Measurements from ENCODE around the gene TBL2. TPM values are rescaled to one million over a fixed set of nuclear protein-coding genes. Genes with fewer than 3 reads are reported as not detected.
A peak's percentile ranks its signal among the peaks of the same experiment; 100 is the strongest.
"Not testable (repeated sequence)": the region's sequence is repeated elsewhere in the genome, so short reads cannot be mapped to it uniquely, and the experiment has no call there.

Gene TBL2
- total RNA-seq (10 to 100 TPM; 30.4 to 31.2 TPM), polyA plus RNA-seq (10 to 100 TPM; 13.4 to 19.6 (median 18.4) TPM), total RNA-seq (16.3 to 38.9 (median 28.8) reads per million in 6 experiments)

- peak within 1 kb of the TSS; percentile 91 to 100 (median 97) for H3K4me3 Mint-ChIP-seq
- H3K27me3 Mint-ChIP-seq: no peaks in the 10 kb centered on the region
- H3K4me1 Mint-ChIP-seq: peaks cover 15 to 37% (median 30%) of the 10 kb centered on the region in 4 donors
- H3K36me3 Mint-ChIP-seq: peaks cover 0 to 21% (median 1%) of the 10 kb centered on the region in 3 donors
- H3K9me3 Mint-ChIP-seq: no peaks in the 10 kb centered on the region
- DNase-seq (peak; percentile 92 to 99 (median 98)), ATAC-seq (peak; percentile 86 to 91)
- peak within 1 kb of the TSS; percentile 95 to 100 (median 98) for H3K27ac Mint-ChIP-seq
- POLR2A ChIA-PET: interaction anchor here (0.5 to 3.9 kb wide), 9 partner anchors 10 to 141 kb away, joined by 3 to 34 read pairs (median 7); partner anchors contain the start of genes BAZ1B and STX1A
Measured at GRCh38 chr7:73578342-73579128, at the start of gene TBL2. TBL2 (minus strand) TSS chr7:73578579; CDS start chr7:73578549, 30 bp downstream.

GRCh38 chr7:73626814-73627213 is 48.4 kb upstream of the TBL2 start:
- Mint-ChIP-seq H3K9me3 (peaks cover 0 to 2% (median 0%) of the 10 kb centered on the region in 9 donors), H3K36me3 (no peaks in the 10 kb centered on the region)
- no peak for ATAC-seq

GRCh38 chr7:73625276-73625675 is 46.9 kb upstream of the TBL2 start:
- POLR2A ChIA-PET: no interaction called here
- Mint-ChIP-seq H3K27me3 (peaks cover 8 to 66% (median 47%) of the 10 kb centered on the region in 5 donors), H3K27ac (no peak overlapping the region), H3K4me1 (peaks cover 4 to 13% (median 9%) of the 10 kb centered on the region in 4 donors), H3K9me3 (peaks cover 0 to 2% (median 0%) of the 10 kb centered on the region in 9 donors), H3K36me3 (no peaks in the 10 kb centered on the region), H3K4me3 (peak overlapping the region in 3 of 10 donors; percentile 5 to 75 (median 11))
- DNase-seq (no peak), ATAC-seq (no peak)

More at GRCh38 chr7:73626814-73627213, 48.4 kb upstream of the TBL2 start:
- H3K27me3 Mint-ChIP-seq: peaks cover 8 to 67% (median 46%) of the 10 kb centered on the region in 5 donors
- DNase-seq: no peak
- H3K27ac Mint-ChIP-seq: no peak overlapping the region
- POLR2A ChIA-PET: no interaction called here
- no peak overlapping the region for H3K4me3 Mint-ChIP-seq
- H3K4me1 Mint-ChIP-seq: peaks cover 4 to 13% (median 9%) of the 10 kb centered on the region in 4 donors

- H3K4me1 Mint-ChIP-seq: peaks cover 4 to 13% (median 9%) of the 10 kb centered on the region in 4 donors
- H3K36me3 Mint-ChIP-seq: no peaks in the 10 kb centered on the region
- DNase-seq (no peak), ATAC-seq (no peak)
- POLR2A ChIA-PET: no interaction called here
- no peak overlapping the region for H3K27ac Mint-ChIP-seq
- peaks cover 0 to 2% (median 0%) of the 10 kb centered on the region in 9 donors for H3K9me3 Mint-ChIP-seq
- peaks cover 8 to 67% (median 47%) of the 10 kb centered on the region in 5 donors for H3K27me3 Mint-ChIP-seq
- H3K4me3 Mint-ChIP-seq: peak overlapping the region; percentile 15 to 75 (median 41)
Measured at GRCh38 chr7:73624669-73625001, 46.3 kb upstream of the TBL2 start.

- DNase-seq (peak in 9 of 10 donors; percentile 19 to 73 (median 34)), ATAC-seq (peak; percentile 76 to 88)
- POLR2A ChIA-PET: no interaction called here
- H3K9me3 Mint-ChIP-seq: peaks cover 0 to 2% (median 0%) of the 10 kb centered on the region in 9 donors
- H3K36me3 Mint-ChIP-seq: no peaks in the 10 kb centered on the region
- H3K4me1 Mint-ChIP-seq: peaks cover 4 to 13% (median 9%) of the 10 kb centered on the region in 4 donors
- H3K27ac Mint-ChIP-seq: peak within 1 kb of the TSS in 1 of 10 donors; percentile 18
- peaks cover 6 to 64% (median 45%) of the 10 kb centered on the region in 5 donors for H3K27me3 Mint-ChIP-seq
- H3K4me3 Mint-ChIP-seq: peak within 1 kb of the TSS; percentile 32 to 82 (median 64)
Measured at GRCh38 chr7:73623798-73624668, 45.7 kb upstream of the TBL2 start, which contains the start of gene MLXIPL. MLXIPL (minus strand) TSS chr7:73624522; CDS start chr7:73624492, 30 bp downstream.

GRCh38 chr7:73622909-73623797 is 44.8 kb upstream of the TBL2 start:
- Mint-ChIP-seq H3K36me3 (no peaks in the 10 kb centered on the region), H3K4me1 (peaks cover 4 to 13% (median 9%) of the 10 kb centered on the region in 4 donors), H3K27ac (no peak overlapping the region), H3K9me3 (peaks cover 0 to 2% (median 0%) of the 10 kb centered on the region in 9 donors), H3K4me3 (peak overlapping the region; percentile 15 to 82 (median 64)), H3K27me3 (peaks cover 8 to 61% (median 36%) of the 10 kb centered on the region in 5 donors)
- ATAC-seq (peak; percentile 42 to 51), DNase-seq (peak in 1 of 10 donors; percentile 11)
- POLR2A ChIA-PET: no interaction called here

- DNase-seq (no peak), ATAC-seq (no peak)
- Mint-ChIP-seq H3K4me1 (peaks cover 4 to 13% (median 9%) of the 10 kb centered on the region in 4 donors), H3K36me3 (no peaks in the 10 kb centered on the region), H3K9me3 (peaks cover 0 to 2% (median 0%) of the 10 kb centered on the region in 9 donors), H3K27ac (no peak overlapping the region), H3K27me3 (peaks cover 8 to 54% (median 30%) of the 10 kb centered on the region in 5 donors), H3K4me3 (peak overlapping the region in 6 of 10 donors; percentile 9 to 75 (median 51))
- POLR2A ChIA-PET: interaction anchor here (0.7 kb wide), 1 partner anchor 298 kb away, joined by 3 read pairs; no protein-coding TSS in a partner anchor
Measured at GRCh38 chr7:73622527-73622908, 44.1 kb upstream of the TBL2 start.

- Mint-ChIP-seq H3K9me3 (peaks cover 0 to 2% (median 0%) of the 10 kb centered on the region in 9 donors), H3K4me1 (peaks cover 4 to 13% (median 9%) of the 10 kb centered on the region in 4 donors), H3K36me3 (no peaks in the 10 kb centered on the region), H3K4me3 (no peak overlapping the region), H3K27ac (no peak overlapping the region), H3K27me3 (peaks cover 6 to 49% (median 28%) of the 10 kb centered on the region in 5 donors)
- DNase-seq: no peak
- POLR2A ChIA-PET: interaction anchor here (0.6 to 0.8 kb wide), 2 partner anchors 40 to 76 kb away, joined by 3 to 5 read pairs; no protein-coding TSS in a partner anchor
- no peak for ATAC-seq
Measured at GRCh38 chr7:73621168-73622063, 43.0 kb upstream of the TBL2 start.

- POLR2A ChIA-PET, H3K4me3 Mint-ChIP-seq, DNase-seq, H3K27ac Mint-ChIP-seq, H3K9me3 Mint-ChIP-seq, H3K36me3 Mint-ChIP-seq, ATAC-seq: not testable (repeated sequence)
- Mint-ChIP-seq H3K4me1 (peaks cover 4 to 13% (median 9%) of the 10 kb centered on the region in 4 donors), H3K27me3 (peaks cover 2 to 42% (median 19%) of the 10 kb centered on the region in 5 donors)
Measured at GRCh38 chr7:73619394-73619793, 41.0 kb upstream of the TBL2 start.

GRCh38 chr7:73618538-73618937 is 40.2 kb upstream of the TBL2 start:
- Mint-ChIP-seq H3K36me3 (no peaks in the 10 kb centered on the region), H3K4me3 (no peak overlapping the region), H3K27ac (no peak overlapping the region), H3K27me3 (peaks cover 5 to 45% (median 18%) of the 10 kb centered on the region in 5 donors), H3K9me3 (peaks cover 0 to 2% (median 0%) of the 10 kb centered on the region in 9 donors), H3K4me1 (peaks cover 2 to 8% (median 6%) of the 10 kb centered on the region in 4 donors)
- DNase-seq (no peak), ATAC-seq (no peak)
- POLR2A ChIA-PET: no interaction called here

GRCh38 chr7:73617520-73617919 is 39.1 kb upstream of the TBL2 start:
- H3K27me3 Mint-ChIP-seq: peaks cover 8 to 45% (median 21%) of the 10 kb centered on the region in 5 donors
- H3K27ac Mint-ChIP-seq, H3K9me3 Mint-ChIP-seq, ATAC-seq, DNase-seq, POLR2A ChIA-PET, H3K4me1 Mint-ChIP-seq, H3K36me3 Mint-ChIP-seq, H3K4me3 Mint-ChIP-seq: not testable (repeated sequence)

Data from naive thymus-derived CD8-positive, alpha-beta T cell (primary cell).